Tibial nerve (tissue), 3 donors: ENCODE measurements around the gene IL20.

ENCODE experiments used
- EP300 ChIP-seq, 2 donors: sonication (generic); formaldehyde crosslinking; IDR thresholded peaks; one replicate each; pipeline ENCODE4 v1.6.1; 2017; ENCODE audit warnings: antibody characterized with exemption in 2 of 2, mild to moderate bottlenecking in 1 of 2
- POLR2A ChIP-seq, 2 donors: fragments of 450-650 bp; IDR thresholded peaks; one replicate each; pipeline ENCODE4 v1.6.1; 2017; ENCODE audit warnings: antibody characterized with exemption in 2 of 2, mild to moderate bottlenecking in 2 of 2, moderate library complexity in 2 of 2

- TF ChIP-seq POLR2A (IDR thresholded peaks at IDR 0.05) (no peak), EP300 (IDR thresholded peaks at IDR 0.05) (no peak)
Observed at GRCh38 chr1:206882555-206882954, 17.1 kb downstream of the IL20 start.
